COLO668 (cell line): ENCODE results near the gene TMEM235.

Experiments used
- DNase-seq: peaks from one replicate; lab custom pipeline; 2025; ENCODE audit not compliant: unreplicated experiment; lab: John Stamatoyannopoulos, UW

The TMEM235 gene

DNA sequence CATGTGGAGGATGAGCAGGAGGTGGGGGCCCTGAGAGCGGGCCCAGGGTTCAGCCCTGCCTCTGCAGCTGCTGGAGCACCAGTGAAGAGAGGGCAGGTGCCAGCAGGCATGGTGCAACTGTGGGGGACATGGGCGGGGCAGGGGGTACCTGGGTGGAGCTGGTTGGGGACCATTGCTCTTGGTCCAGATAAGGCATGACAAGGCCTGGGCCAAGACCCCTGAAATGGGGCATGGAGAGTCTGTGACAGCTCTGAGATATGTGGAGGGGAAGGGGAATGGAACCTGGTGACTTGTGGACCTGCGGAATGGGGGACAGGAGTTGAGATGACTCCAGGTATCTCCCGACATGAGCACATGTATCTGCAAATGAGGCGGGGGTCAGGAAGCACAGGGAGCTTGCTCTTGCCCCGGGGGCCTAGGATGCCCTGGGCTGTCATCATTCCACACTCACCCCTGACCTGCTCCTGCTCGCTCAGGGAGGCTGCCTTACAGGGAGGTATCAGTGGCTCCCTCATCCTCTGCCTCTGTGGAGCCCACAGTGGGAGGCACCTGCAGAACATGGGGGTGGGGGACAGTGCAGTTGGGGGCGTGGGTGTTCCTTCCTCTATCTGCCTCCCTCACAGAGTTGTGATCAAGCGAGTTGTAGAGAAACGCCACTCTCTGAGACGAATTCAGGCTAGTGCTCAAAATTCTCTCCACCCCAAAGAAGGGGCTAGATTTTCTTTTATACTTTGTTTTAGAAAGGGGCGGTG is 40.2 kb downstream of the TMEM235 start:
- DNase-seq, result no peak

DNA sequence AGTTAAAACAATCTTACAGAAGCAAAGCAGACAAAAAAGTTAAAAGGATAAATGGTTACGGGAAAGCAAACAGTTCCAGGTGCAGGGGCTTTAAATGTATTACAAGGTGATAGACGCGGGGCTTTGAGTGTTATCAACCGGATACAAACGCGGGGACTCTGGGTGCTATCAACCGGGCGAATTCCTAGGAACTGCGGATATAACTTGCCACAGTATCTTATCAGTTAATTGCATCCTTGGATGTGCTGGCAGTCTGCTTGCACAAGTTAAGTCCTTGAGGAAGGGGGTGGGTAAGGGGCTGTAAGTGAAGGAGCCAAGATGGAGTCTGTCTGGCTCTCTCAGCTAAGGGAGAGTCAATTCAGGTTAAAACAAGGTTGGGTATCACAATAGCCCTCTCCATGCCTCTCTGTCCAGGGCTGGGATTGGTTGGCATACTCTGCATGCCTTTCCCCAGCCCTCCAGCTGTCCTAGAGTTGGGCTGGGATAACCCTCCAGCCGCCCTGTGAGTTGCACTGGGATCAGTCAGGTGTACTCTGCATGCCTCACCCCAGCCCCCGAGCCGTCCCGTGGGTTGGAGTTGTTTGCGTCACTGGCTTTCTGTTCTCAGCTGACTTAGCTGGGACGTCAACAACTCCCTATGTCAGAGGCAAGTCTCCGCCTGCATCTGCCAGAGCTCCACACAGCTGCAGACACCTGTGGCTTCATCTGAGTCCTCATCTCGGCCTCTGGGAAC is 40.9 kb downstream of the TMEM235 start:
- DNase-seq, result no peak

DNA sequence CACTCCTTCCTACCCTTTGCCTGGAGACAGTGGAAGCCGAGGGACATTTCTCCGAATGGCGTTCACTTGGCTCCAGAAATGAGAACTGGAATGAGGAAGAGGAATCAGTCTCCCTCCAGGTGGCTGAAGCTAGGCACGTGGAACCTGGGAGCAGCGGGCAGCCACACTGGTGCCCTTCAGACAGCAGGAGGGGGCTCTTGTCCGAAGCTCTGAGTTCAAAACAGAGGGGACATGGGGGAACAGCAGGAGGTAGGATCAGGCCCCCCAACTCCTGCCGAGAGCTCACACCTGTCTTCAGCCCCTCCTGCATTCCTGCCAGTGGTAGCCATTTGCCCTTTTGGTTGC is 41.5 kb downstream of the TMEM235 start:
- no peak for DNase-seq

DNA sequence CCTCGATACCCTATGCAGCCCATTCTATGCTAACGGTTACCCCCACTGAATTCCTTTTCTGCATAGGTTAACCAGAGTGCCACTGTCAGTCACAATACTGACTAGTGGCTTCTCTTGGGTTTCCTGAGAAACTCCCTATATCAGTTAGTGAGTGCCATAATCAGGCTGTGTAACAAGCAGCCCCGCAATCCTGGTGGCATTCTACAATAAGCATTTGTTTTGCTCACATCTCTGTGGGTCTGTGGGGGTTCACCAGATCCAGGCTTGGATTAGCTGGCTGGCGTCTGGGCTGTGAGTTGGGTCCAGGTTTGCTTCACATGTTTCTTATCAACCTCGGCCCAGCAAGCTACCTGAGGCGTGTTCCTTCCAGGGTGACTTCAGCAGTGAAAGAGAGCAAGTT is 42.4 kb downstream of the TMEM235 start:
- no peak for DNase-seq

DNA sequence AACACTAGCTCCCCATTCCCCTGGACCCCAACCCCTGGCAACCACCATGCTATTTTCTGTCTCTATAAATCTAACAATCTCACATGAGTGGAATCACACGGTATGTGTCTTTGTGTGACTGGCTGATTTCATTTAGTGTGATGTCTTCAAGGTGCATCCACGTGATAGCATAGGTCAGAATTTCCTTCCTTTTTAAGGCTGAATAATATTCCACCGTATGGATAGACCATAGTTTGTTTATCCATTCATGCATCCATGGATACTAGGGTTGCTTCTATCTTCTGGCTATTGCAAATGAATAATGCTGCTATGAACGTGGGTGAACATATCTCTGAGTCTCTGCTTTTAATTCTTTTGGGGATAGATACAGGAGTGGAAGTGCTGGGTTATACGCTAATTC is 43.9 kb downstream of the TMEM235 start:
- no peak for DNase-seq

DNA sequence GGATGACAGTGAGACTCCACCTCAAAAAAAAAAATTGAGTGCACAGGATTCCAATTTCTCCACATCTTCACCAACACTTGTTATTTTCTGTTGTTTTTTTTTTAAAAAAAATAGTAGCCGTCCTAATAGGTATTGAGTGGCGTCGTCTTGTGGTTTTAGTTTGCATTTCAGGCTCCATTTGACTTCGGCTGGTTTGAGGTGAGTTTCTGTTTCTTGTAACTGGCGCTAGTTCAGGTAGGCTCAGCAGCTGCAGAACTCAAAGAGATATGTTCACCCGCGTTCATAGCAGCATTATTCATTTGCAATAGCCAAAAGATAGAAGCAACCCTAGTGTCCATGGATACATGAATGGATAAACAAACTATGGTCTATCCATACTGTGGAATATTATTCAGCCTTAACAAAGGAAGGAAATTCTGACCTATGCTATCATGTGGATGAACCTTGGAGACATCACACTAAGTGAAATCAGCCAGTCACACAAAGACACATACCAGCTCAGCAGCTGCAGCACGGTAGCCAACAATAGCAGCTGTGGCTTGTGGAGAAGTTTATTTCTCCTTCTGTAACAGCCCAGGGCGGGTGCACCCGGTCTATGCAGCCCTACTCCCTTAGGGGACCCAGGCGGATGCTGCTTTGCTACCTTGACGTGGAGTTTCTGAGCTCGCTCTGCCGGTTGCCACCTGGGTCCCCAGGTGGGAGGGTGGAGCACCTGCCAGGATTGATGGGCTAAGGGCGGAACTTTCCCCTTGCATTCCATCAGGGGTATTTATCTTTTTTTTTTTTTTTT is 44.9 kb downstream of the TMEM235 start:
- DNase-seq, result no peak

DNA sequence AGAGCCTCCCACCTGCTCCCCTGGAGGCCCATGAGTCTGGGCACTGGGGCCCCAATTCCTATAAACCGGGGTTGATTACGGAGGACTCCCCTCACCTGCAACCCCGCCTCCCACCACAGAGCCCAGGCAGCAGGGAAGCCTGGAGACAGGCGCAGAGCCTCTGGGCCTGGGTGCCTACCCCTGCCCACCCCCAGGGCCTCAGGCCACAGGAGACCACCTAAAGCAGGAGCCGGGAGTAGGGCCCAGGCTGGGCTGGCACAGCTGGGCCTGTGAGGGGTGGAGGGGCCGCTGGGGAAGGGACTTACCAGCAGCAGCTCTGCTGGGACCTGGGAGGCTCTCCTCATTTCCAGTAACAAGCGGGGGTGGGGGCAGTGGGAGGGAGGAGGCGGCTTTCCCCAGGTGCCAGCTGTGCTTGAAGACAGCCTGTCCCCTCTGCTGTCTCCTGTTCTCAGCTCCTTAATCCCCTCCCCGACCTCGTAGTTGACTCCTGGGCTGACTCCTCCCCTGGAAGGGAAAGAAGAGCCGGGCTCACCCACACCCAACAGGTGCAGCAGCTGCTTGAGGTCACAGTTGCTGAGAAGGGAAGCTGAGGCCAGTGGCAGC is 46.8 kb downstream of the TMEM235 start:
- no peak for DNase-seq

DNA sequence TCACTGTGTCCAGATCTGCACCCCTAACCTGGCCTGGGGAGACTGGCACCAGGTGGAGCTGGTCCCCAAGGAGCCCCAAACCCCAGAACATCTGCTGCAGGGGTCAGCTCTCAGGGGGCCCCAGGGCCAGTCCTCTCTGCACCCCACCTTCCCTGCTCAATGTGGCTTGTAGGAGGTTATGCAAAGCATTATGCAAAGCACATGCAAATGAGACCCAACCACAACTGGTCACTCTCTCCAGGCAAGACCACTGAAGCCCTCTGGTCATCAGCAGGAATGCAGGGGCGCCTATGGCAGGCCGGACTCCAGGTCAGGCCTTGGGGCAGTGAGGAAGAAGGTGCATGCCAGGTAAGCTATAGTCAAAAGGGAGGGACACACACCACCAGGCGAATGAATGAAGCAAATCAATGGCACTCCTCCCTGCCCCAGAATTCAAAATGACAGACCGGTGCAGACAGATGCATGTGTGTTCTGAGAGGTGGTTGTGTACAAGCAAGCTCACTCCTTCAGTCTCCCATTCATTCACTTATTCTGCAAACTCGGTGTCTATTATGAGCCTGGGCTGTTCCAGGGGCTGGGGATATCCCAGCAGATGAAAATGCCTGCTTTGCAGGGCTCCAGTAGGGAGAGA is 48.0 kb downstream of the TMEM235 start:
- DNase-seq, result no peak

DNA sequence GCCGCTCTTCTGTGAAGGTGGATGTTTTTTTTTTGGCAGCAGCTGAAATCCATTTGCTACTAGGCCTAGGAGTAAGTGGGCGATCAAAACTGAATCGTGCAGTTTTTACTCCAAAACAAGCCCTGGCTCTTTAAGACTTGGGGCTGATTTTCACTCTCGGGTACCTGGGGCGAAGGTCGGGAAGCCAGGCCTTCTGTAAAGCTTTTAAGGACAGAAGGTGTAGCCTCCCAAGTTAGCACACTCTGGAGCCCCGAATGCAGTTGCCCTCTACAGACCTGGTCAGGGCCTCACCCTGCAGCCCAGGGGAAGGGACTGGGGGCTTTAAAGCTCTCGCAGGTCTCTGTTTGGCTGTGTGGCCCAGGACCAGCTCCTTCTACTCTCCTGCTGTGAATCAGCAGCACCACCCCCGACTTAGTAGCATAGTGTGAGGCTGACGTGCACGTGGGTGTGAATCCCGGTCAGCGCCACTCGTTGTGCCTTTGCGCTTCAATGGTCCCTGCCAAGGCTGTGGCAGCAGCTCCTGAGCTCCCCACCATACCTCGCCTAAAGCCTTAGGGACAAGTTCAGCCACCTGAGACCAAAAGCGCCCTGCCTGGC is 49.9 kb downstream of the TMEM235 start:
- no peak for DNase-seq

DNA sequence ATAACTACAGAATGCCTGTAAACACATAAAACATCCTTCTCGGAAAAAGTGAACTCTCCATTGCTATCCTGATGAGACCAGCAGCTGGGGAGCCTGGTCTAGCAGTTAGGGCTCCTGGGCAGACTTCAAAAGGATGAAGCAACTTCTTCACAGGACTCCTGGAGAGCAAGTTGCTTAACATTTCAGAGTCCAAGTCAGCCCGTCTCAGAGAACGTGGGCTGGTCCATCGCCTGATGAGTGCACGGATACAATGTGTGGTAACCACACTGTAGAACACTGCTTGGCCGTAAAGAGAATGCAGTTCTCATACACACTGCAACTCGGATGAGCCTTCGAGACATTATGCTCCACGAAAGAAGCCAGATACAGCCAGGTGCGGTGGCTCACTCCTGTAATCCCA is 52.7 kb downstream of the TMEM235 start:
- DNase-seq, result no peak

DNA sequence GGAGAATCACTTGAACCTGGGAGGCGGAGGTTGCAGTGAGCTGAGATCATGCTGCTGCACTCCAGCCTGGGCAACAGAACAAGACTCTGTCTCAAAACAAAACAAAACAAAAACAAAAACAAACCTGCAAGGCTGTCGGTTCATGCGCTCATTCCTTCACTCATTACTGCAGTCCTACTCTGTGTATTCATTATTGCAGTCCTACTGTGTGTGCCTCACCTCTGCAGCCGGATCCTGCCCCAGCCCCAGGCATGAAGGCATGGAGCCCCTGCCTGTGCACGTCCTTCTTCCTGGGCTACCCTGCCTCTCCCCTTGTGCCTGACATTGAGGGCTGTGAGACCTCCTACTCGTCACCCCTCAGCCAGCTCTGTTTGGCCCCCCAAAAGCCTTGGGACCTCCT is 57.6 kb downstream of the TMEM235 start:
- DNase-seq, result no peak

DNA sequence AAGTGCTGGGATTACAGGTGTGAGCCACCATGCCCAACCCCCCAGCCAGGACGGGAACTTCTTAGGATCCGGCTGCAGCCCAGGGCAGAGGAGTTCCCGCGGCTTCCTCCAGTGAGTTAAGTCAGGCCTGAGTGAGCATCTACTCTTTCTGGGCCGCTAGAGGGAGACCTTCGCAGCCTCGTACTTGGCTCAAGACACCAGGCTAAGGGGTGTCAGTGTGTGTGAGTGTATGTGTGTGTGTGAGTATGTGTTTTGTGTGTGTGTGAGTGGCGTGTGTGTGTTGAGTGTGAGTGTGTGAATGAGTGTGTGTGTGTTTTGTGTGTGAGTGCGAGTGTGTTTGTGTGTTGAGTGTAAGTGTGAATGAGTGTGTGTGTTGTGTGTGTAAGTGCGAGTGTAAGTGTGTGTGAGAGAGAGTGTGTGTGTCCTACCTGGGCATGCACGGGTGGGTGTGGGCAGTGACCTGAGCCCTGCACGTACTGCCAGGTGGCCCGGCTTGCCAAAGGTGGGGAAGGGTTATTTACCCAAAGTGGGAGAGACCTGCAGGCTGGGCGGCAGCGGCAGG is 58.5 kb downstream of the TMEM235 start:
- peak; percentile 48 for DNase-seq
